Mesendoderm (in vitro differentiated cells): ENCODE data around the gene CDK6.

ENCODE experiments used
- DNase-seq: peaks from one replicate; pipeline ENCODE4 v3.0.0; 2013
- H2AK5ac ChIP-seq: 2 replicates; pipeline ENCODE4 v1.6.1; 2013; ENCODE audit warnings: low read length, inconsistent platforms
- H2BK120ac ChIP-seq: 2 replicates; pipeline ENCODE4 v1.6.1; 2013; ENCODE audit warnings: low read depth, mild to moderate bottlenecking, low read length, moderate library complexity, mixed read lengths
- H2BK15ac ChIP-seq: replicated peaks from 2 replicates; pipeline ENCODE4 v1.6.1; 2013; ENCODE audit warnings: low read depth, mild to moderate bottlenecking, moderate library complexity
- H2BK5ac ChIP-seq: 2 replicates; pipeline ENCODE4 v1.6.1; 2013; ENCODE audit warnings: low read length, inconsistent platforms
- H3K18ac ChIP-seq: 2 replicates; pipeline ENCODE4 v1.6.1; 2013; ENCODE audit warnings: mild to moderate bottlenecking, low read length, mixed read lengths
- H3K23ac ChIP-seq: one replicate; pipeline ENCODE4 v1.6.1; 2013; ENCODE audit warnings: low read length
- H3K27ac ChIP-seq: 2 replicates; pipeline ENCODE4 v1.5.1; 2013; ENCODE audit warnings: low read depth, mild to moderate bottlenecking, inconsistent platforms, low read length, moderate library complexity
- H3K27me3 ChIP-seq: 2 replicates; pipeline ENCODE4 v1.6.1; 2013; ENCODE audit warnings: low read length, control low read depth, mild to moderate bottlenecking, inconsistent platforms; ENCODE audit not compliant: insufficient read depth, poor library complexity
- H3K36me3 ChIP-seq: 2 replicates; pipeline ENCODE4 v1.6.1; 2013; ENCODE audit warnings: low read length, inconsistent platforms; ENCODE audit not compliant: control insufficient read depth, insufficient read depth
- H3K4ac ChIP-seq: one replicate; pipeline ENCODE4 v1.6.1; 2013; ENCODE audit warnings: low read depth, mild to moderate bottlenecking, low read length, moderate library complexity
- H3K4me1 ChIP-seq: 2 replicates; pipeline ENCODE4 v1.6.1; 2013; ENCODE audit warnings: low read depth, low read length, inconsistent platforms; ENCODE audit not compliant: control insufficient read depth
- H3K4me2 ChIP-seq: 2 replicates; pipeline ENCODE4 v1.6.1; 2013; ENCODE audit warnings: low read length
- H3K4me3 ChIP-seq: 2 replicates; pipeline ENCODE4 v1.5.1; 2013; ENCODE audit warnings: mild to moderate bottlenecking, low read length
- H3K56ac ChIP-seq: one replicate; pipeline ENCODE4 v1.6.1; 2013; ENCODE audit warnings: low read length
- H3K79me1 ChIP-seq: 2 replicates; pipeline ENCODE4 v1.6.1; 2013; ENCODE audit warnings: low read length, inconsistent platforms
- H3K79me2 ChIP-seq: 2 replicates; pipeline ENCODE4 v1.6.1; 2013; ENCODE audit warnings: mild to moderate bottlenecking, low read length; ENCODE audit not compliant: control insufficient read depth, insufficient read depth
- H3K9ac ChIP-seq: 2 replicates; pipeline ENCODE4 v1.6.1; 2013; ENCODE audit warnings: low read length, inconsistent platforms
- H4K5ac ChIP-seq: one replicate; pipeline ENCODE4 v1.6.1; 2013; ENCODE audit warnings: low read length
- H4K8ac ChIP-seq: one replicate; pipeline ENCODE4 v1.6.1; 2013; ENCODE audit warnings: low read depth, mild to moderate bottlenecking, control low read depth, low read length, moderate library complexity
- WGBS: extraction: QIAGEN DNeasy Blood & Tissue Kit; methylation state at CpG from one replicate; pipeline ENCODE4 v1.1.7; 2013; ENCODE audit warnings: low lambda C conversion rate, missing lambda C conversion rate; ENCODE audit not compliant: insufficient coverage; ENCODE audit errors: extremely low coverage; 5-methylcytosine and 5-hydroxymethylcytosine counted together

The CDK6 gene

DNA sequence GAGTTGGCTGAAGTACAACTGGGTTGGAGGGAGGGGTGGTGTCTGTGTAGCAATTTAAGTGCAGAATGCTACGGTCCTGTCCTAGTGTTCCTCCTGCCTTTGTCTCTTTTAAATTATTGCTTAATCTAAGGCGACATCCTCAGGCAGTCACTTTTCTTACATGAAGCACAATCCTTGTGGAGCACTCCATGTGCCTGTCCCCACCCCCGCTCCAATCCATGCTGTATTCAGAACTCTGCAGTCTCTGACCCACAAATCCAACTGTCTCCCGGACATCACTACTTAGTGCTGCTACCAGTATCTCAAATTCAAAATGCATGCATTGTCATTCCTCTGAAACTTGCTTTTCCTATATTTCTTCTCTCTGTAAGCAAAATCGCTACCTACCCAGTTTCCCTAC is 154.7 kb downstream of the CDK6 start:
- Histone ChIP-seq H3K18ac (no peak overlapping the region), H3K36me3 (no peaks in the 10 kb centered on the region), H2BK5ac (no peak overlapping the region), H4K5ac (no peak overlapping the region), H3K79me2 (no peaks in the 10 kb centered on the region), H2BK120ac (no peak overlapping the region), H3K23ac (no peak overlapping the region), H3K4ac (no peak overlapping the region), H3K4me1 (peaks cover 3% of the 10 kb centered on the region), H3K27ac (no peak overlapping the region), H4K8ac (no peak overlapping the region), H3K4me3 (no peak overlapping the region), H3K4me2 (no peak overlapping the region), H2BK15ac (no peak overlapping the region), H2AK5ac (no peak overlapping the region), H3K79me1 (no peaks in the 10 kb centered on the region), H3K56ac (no peak overlapping the region), H3K9ac (no peak overlapping the region), H3K27me3 (no peaks in the 10 kb centered on the region)
- WGBS = no CpG with 5 or more reads among the region's 5 CpGs
- DNase-seq = no peak

DNA sequence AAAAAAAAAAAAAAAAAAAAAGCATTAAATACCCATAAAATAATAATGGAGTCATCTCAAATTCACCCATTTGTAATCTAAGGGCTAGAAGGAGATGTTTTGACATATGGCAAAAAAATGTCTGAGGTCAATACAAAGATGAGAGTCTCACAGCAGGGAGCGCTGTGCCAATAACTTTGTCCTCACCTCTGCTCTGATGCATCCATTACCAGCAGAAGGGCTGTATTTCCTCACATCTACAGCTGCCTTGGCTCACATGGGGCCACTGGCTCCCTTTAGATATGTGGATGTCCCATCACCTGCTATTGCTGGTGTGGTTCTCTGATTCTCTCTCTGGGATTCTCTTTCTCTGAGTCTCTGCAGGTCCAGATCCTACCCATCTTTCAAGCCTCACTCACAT is 155.9 kb downstream of the CDK6 start:
- H3K27ac ChIP-seq = no peak overlapping the region
- H3K9ac ChIP-seq = no peak overlapping the region
- no peak overlapping the region for H2BK120ac ChIP-seq
- H3K27me3 ChIP-seq = no peaks in the 10 kb centered on the region
- H2AK5ac ChIP-seq = no peak overlapping the region
- DNase-seq = no peak
- no peak overlapping the region for H4K5ac ChIP-seq
- H3K23ac ChIP-seq = no peak overlapping the region
- H2BK15ac ChIP-seq = no peak overlapping the region
- H3K4me3 ChIP-seq = no peak overlapping the region
- no peaks in the 10 kb centered on the region for H3K79me2 ChIP-seq
- no peak overlapping the region for H3K18ac ChIP-seq
- H3K56ac ChIP-seq = no peak overlapping the region
- peaks cover 3% of the 10 kb centered on the region for H3K4me1 ChIP-seq
- no peak overlapping the region for H3K4ac ChIP-seq
- H3K4me2 ChIP-seq = no peak overlapping the region
- no CpG with 5 or more reads among the region's 1 CpG for WGBS
- no peak overlapping the region for H4K8ac ChIP-seq
- H3K79me1 ChIP-seq = no peaks in the 10 kb centered on the region
- no peaks in the 10 kb centered on the region for H3K36me3 ChIP-seq
- no peak overlapping the region for H2BK5ac ChIP-seq

DNA sequence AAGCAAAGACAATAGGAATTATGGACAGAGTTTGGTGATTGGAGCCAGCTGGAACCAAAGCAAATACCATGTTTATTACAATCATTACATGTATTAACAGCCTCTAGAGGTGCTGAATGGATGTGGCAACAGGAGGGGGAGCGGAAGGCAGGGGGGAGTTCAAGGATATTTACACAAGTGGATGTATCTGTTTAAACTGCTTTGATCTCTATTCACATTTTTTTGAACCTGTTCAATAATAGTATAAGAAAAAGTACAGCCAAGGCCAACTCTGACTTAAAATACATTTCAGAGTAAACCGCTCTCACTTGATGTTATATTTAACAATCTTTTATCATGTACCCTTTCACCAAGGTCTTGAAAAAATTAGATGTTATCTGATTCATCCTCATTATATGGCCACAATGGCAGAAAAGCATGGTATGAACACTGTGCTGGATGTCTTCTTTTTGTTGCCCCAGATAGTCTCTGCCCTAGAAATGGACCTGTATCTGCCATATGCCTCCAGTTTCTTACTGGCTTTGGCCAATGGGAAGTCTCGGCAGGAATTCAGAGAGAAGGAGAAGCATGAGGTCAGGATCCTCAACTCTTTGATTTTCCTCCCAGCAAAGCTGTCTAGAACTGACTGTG is 158.0 kb downstream of the CDK6 start:
- H2BK120ac ChIP-seq = no peak overlapping the region
- H3K4me3 ChIP-seq = no peak overlapping the region
- H3K23ac ChIP-seq = no peak overlapping the region
- H3K27me3 ChIP-seq = no peaks in the 10 kb centered on the region
- H2BK5ac ChIP-seq = no peak overlapping the region
- H3K56ac ChIP-seq = no peak overlapping the region
- H3K27ac ChIP-seq = no peak overlapping the region
- no peak overlapping the region for H2BK15ac ChIP-seq
- no peak overlapping the region for H2AK5ac ChIP-seq
- H4K5ac ChIP-seq = no peak overlapping the region
- no peak overlapping the region for H4K8ac ChIP-seq
- no peaks in the 10 kb centered on the region for H3K79me1 ChIP-seq
- H3K9ac ChIP-seq = no peak overlapping the region
- no peaks in the 10 kb centered on the region for H3K36me3 ChIP-seq
- no peak overlapping the region for H3K4ac ChIP-seq
- no peaks in the 10 kb centered on the region for H3K79me2 ChIP-seq
- no CpG with 5 or more reads among the region's 3 CpGs for WGBS
- no peak overlapping the region for H3K18ac ChIP-seq
- H3K4me1 ChIP-seq = no peaks in the 10 kb centered on the region
- no peak overlapping the region for H3K4me2 ChIP-seq
- DNase-seq = no peak

DNA sequence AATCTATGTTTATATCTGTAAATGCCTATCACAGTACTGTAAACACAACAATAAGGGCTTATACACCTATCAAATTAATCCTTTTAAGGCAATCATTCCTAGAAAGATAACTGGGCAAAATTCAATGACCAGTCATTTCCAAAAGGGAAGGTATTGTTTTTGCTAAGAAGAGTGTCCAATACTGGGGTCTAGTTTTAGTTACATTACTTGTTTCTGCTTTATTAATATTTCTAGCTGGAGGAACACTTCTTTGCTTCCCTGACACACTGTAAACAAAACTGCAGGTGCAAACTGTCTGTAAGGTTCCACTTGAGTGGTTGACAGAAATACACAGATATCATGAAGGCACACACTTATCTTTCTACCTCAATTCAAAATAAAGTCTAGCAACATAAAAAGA is 162.0 kb downstream of the CDK6 start:
- H2BK5ac ChIP-seq = no peak overlapping the region
- no peak for DNase-seq
- H3K56ac ChIP-seq = no peak overlapping the region
- no peak overlapping the region for H2AK5ac ChIP-seq
- no peak overlapping the region for H3K9ac ChIP-seq
- H3K27ac ChIP-seq = no peak overlapping the region
- no peaks in the 10 kb centered on the region for H3K79me1 ChIP-seq
- no peak overlapping the region for H3K4me2 ChIP-seq
- H3K27me3 ChIP-seq = no peaks in the 10 kb centered on the region
- no peak overlapping the region for H2BK15ac ChIP-seq
- H3K23ac ChIP-seq = no peak overlapping the region
- H4K8ac ChIP-seq = no peak overlapping the region
- no peaks in the 10 kb centered on the region for H3K4me1 ChIP-seq
- no peaks in the 10 kb centered on the region for H3K79me2 ChIP-seq
- H3K4ac ChIP-seq = no peak overlapping the region
- H4K5ac ChIP-seq = no peak overlapping the region
- no peaks in the 10 kb centered on the region for H3K36me3 ChIP-seq
- no peak overlapping the region for H3K4me3 ChIP-seq
- H3K18ac ChIP-seq = no peak overlapping the region
- no peak overlapping the region for H2BK120ac ChIP-seq

DNA sequence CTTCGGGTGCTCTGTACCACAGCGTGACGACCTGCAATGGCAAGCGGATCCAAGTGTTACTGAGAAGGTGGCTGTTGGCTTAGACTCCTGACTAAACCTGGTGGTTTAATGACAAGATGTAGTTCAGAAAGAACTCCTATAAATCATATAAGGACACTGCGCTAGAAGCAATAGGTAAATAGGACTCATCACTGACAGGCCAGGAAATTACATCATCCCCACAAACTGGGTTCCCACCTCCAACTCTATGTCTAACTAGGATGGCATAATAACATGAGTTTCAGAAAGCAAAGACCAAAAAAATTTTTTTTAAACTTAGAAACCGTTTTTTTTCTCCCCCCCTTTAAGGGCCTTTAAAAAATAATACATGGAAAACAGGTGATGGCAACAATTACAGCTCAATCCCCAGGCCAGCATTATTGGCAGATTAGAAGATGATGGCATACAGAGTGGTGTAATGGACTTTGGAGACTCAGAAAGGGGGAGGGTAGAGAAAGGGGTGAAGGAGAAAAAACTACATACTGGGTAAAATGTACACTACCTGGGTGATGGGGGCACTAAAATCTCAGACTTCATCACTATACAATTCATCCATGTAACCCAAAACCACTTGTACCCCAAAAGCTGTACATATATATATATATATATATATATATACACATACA is 164.7 kb downstream of the CDK6 start:
- Histone ChIP-seq H2BK15ac (no peak overlapping the region), H3K27me3 (no peaks in the 10 kb centered on the region), H2BK5ac (no peak overlapping the region), H3K4me2 (no peak overlapping the region), H3K56ac (no peak overlapping the region), H3K9ac (no peak overlapping the region), H3K4ac (no peak overlapping the region), H3K4me1 (no peaks in the 10 kb centered on the region), H3K79me2 (no peaks in the 10 kb centered on the region), H2AK5ac (no peak overlapping the region), H3K18ac (no peak overlapping the region), H4K5ac (no peak overlapping the region), H4K8ac (no peak overlapping the region), H3K27ac (no peak overlapping the region), H3K36me3 (no peaks in the 10 kb centered on the region), H2BK120ac (no peak overlapping the region), H3K23ac (no peak overlapping the region), H3K79me1 (no peaks in the 10 kb centered on the region), H3K4me3 (no peak overlapping the region)
- WGBS = no CpG with 5 or more reads among the region's 6 CpGs
- no peak for DNase-seq
